ENCODE measurements around the gene ZNF547. TPM values are rescaled to one million over a fixed set of nuclear protein-coding genes. Genes with fewer than 3 reads are reported as not detected.

Gene ZNF547
- total and polyA plus RNA-seq, 2 of the 8 experiments (the other 6 are each of a cell fraction or from before 2014, with no cell fraction given) = 1.1 to 2.1 TPM

GRCh38 chr19:57320180-57321084 is 42.9 kb upstream of the ZNF547 start, which contains the start of gene ZNF543 (continued):
- TF ChIP-seq HDAC2 (IDR thresholded peaks at IDR 0.05; ENCODE audit: borderline replicate concordance in 1 of 2, low read depth in 2 of 2, low read length in 2 of 2) (0 out of 4 replicates have a peak, but pooled peaks of 1 of the 2 experiments have one; percentile 61), CHD2 (IDR thresholded peaks at IDR 0.05; ENCODE audit: low read length) (peak; percentile 43; the same call in 1 of the 2 replicates), CREB1 (IDR thresholded peaks at IDR 0.05) (peak; percentile 96), PHF8 (conservative IDR thresholded peaks at IDR 0.05; ENCODE audit: low read depth, low read length) (peak; percentile 97), CHD7 (IDR thresholded peaks at IDR 0.05; ENCODE audit: insufficient replicate concordance, low read length) (no peak), TAF7 (optimal IDR thresholded peaks at IDR 0.05; ENCODE audit: borderline replicate concordance, low read depth, low read length) (peak; percentile 60)

Data from H1 (cell line).